ENCODE measurements around the gene UNKL. TPM values are rescaled to one million over a fixed set of nuclear protein-coding genes. Genes with fewer than 3 reads are reported as not detected.

UNKL gene
- total and polyA plus RNA-seq, 8 donors = 4.8 to 75.0 (median 28.2) TPM

DNA sequence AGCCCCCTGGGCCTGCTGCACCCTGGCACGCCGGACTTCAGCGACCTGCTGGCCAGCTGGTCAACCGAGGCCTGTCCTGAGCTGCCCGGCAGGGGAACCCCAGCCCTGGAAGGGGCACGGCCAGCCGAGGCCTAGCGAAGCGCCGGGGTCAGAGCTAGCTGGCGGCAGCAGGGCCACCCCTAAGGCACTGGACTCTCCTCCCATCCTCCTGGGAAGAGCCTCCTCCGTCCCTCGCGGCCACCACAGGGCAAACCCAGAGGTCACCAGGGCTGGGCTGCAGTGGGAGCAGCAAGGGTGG lies 18.7 kb upstream of the UNKL start:
- intact Hi-C loops (cut with DNase I; ENCODE audit: low total_unique reads) = no loop called here

DNA sequence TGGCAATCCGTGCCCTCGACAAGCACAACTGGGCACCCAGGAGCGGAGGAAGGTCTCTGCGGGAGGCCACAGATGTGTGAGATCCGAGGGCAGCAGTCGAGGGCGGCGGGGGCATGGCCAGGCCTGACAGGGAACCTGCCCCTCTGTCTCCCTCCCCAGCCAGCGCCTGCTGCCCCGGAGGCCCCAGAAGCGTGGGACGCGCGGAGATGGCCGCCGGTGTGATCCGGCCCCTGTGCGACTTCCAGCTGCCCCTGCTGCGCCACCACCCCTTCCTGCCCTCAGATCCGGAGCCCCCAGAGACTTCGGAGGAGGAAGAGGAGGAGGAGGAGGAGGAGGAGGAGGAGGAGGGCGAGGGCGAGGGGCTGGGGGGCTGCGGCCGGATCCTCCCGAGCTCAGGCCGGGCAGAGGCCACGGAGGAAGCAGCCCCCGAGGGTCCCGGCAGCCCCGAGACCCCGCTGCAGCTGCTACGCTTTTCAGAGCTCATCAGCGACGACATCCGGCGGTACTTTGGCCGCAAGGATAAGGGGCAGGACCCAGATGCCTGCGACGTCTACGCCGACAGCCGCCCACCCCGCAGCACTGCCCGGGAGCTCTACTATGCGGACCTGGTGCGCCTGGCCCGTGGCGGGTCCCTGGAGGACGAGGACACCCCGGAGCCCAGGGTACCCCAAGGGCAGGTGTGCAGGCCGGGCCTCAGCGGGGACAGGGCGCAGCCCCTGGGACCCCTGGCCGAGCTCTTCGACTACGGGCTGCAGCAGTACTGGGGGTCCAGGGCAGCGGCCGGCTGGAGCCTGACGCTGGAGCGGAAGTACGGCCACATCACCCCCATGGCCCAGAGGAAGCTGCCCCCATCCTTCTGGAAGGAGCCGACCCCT lies 18.1 kb upstream of the UNKL start:
- TF ChIP-seq EP300 (IDR thresholded peaks at IDR 0.05) (no peak), POLR2A (IDR thresholded peaks at IDR 0.05) (no peak), POLR2AphosphoS5 (IDR thresholded peaks at IDR 0.05) (no peak)
- TF ChIP-seq, protein P1, sequence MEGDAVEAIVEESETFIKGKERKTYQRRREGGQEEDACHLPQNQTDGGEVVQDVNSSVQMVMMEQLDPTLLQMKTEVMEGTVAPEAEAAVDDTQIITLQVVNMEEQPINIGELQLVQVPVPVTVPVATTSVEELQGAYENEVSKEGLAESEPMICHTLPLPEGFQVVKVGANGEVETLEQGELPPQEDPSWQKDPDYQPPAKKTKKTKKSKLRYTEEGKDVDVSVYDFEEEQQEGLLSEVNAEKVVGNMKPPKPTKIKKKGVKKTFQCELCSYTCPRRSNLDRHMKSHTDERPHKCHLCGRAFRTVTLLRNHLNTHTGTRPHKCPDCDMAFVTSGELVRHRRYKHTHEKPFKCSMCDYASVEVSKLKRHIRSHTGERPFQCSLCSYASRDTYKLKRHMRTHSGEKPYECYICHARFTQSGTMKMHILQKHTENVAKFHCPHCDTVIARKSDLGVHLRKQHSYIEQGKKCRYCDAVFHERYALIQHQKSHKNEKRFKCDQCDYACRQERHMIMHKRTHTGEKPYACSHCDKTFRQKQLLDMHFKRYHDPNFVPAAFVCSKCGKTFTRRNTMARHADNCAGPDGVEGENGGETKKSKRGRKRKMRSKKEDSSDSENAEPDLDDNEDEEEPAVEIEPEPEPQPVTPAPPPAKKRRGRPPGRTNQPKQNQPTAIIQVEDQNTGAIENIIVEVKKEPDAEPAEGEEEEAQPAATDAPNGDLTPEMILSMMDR (IDR thresholded peaks at IDR 0.05) = no peak

More for the DNA sequence above, 18.7 kb upstream of the UNKL start:
- Histone ChIP-seq H3K9me3 (no peaks in the 10 kb centered on the region), H3K27ac (no peak overlapping the region), H3K4me3 (no peak overlapping the region), H3K36me3 (no peaks in the 10 kb centered on the region), H3K4me1 (peaks cover 14 to 39% (median 34%) of the 10 kb centered on the region in 4 donors), H3K27me3 (peaks cover 0 to 30% (median 0%) of the 10 kb centered on the region in 3 donors)
- no peak for DNase-seq
- no peak for TF ChIP-seq EP300 (IDR thresholded peaks at IDR 0.05)
- TF ChIP-seq POLR2A (IDR thresholded peaks at IDR 0.05) = no peak
- TF ChIP-seq, protein P1 (IDR thresholded peaks at IDR 0.05) = no peak
- TF ChIP-seq POLR2AphosphoS5 (IDR thresholded peaks at IDR 0.05) = no peak
- WGBS, 5 donors = 79 to 91% (median 83%) methylated on average over 14 of the region's 14 CpGs; no CpG with 5 or more reads in 2 of the 5 donors

DNA sequence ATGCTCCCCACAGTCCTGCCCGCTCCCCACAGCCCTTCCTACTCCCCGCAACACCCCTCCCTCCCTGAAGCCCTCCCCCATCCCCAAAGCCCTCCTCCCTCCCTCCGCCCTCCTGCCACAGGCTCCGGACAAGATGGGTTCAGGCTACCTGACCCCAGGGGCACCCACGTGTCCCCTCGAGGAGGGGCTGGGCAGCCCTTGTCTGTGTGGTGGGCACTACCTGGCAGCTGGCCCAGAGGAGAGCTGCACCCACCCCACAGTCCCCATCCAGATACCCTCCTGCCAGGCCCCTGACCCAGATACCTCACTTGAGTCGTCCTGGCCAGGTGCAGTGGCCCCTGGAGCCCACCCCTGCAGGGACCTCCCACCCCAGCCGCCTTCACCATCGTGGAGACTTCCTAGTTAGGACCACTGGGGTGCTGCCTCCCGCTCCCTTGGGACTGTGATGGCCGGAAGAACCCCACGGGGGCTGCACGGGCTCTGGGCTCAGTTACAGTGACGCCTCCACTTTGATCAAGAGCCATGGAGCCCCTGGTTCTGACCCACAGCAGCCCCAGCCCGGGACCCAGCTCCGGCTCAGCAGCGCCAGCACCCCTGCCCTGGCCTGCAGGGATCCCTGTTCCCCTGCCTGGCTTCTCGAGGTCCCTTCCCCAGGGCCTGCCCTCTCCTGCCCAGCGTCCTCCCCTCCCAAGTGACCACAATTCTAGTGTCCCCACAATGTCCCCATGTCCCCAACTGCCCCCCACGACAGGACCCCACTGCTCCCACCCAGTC lies 17.2 kb upstream of the UNKL start:
- peak overlapping the region in 1 of 4 donors; percentile 30 for H3K4me3 ChIP-seq
- 70 to 86% (median 79%) methylated on average over 16 to 20 of the region's 20 CpGs for WGBS, 5 donors

More for the DNA sequence above, 18.1 kb upstream of the UNKL start:
- 76 to 91% (median 88%) methylated on average over 30 to 63 of the region's 63 CpGs for WGBS, 5 donors
- no peak for DNase-seq
- no peaks in the 10 kb centered on the region for H3K9me3 ChIP-seq
- intact Hi-C loops (cut with DNase I; ENCODE audit: low total_unique reads) = no loop called here
- H3K27me3 ChIP-seq = peaks cover 0 to 30% (median 0%) of the 10 kb centered on the region in 3 donors
- H3K27ac ChIP-seq = peak overlapping the region in 1 of 5 donors; percentile 29
- peaks cover 14 to 39% (median 35%) of the 10 kb centered on the region in 4 donors for H3K4me1 ChIP-seq
- no peaks in the 10 kb centered on the region for H3K36me3 ChIP-seq
- H3K4me3 ChIP-seq = peak overlapping the region in 1 of 4 donors; percentile 18

More for the DNA sequence above, 17.2 kb upstream of the UNKL start:
- Histone ChIP-seq H3K27me3 (peaks cover 0 to 30% (median 0%) of the 10 kb centered on the region in 3 donors), H3K9me3 (no peaks in the 10 kb centered on the region), H3K4me1 (peaks cover 14 to 39% (median 35%) of the 10 kb centered on the region in 4 donors), H3K27ac (peak overlapping the region in 3 of 5 donors; percentile 6 to 53 (median 29)), H3K36me3 (no peaks in the 10 kb centered on the region)
- no peak for DNase-seq
- intact Hi-C loops (cut with DNase I; ENCODE audit: low total_unique reads) = no loop called here
- TF ChIP-seq POLR2A (IDR thresholded peaks at IDR 0.05) (no peak), EP300 (IDR thresholded peaks at IDR 0.05) (no peak), POLR2AphosphoS5 (IDR thresholded peaks at IDR 0.05) (no peak)
- TF ChIP-seq, protein P1 (IDR thresholded peaks at IDR 0.05) = no peak
